HG03354 (cell line): ENCODE measurements around the gene SGIP1.

Experiments used
- ATAC-seq: cut with Tn5 transposase; IDR thresholded peaks from one replicate; pipeline ENCODE4 v1.9.1; 2021; ENCODE audit warnings: mild to moderate bottlenecking; ENCODE audit not compliant: unreplicated experiment, poor library complexity, severe bottlenecking

Gene SGIP1

GRCh38 chr1:66596191-66596590 is 62.2 kb downstream of the SGIP1 start:
- ATAC-seq, result no peak

DNA sequence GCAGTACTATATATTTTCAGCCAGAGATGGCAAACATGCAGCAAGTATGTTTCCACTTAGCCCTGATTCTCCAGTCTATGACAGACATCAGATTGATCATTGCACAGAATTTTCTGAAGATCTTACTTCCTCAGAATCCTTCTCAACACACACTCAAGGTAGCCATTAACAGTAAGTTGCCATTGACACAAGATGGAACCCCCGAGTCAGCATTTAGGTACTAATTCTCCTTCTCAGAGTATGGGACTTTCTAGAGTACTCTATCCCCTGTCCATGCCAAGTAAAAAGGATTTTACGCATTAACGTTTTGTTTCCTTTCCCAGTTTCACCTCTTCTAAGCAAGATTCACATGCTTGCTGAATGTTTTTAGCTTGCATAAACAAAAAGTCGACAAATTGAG is 63.5 kb downstream of the SGIP1 start:
- ATAC-seq, result no peak

GRCh38 chr1:66598670-66599069 is 64.7 kb downstream of the SGIP1 start:
- no peak for ATAC-seq

DNA sequence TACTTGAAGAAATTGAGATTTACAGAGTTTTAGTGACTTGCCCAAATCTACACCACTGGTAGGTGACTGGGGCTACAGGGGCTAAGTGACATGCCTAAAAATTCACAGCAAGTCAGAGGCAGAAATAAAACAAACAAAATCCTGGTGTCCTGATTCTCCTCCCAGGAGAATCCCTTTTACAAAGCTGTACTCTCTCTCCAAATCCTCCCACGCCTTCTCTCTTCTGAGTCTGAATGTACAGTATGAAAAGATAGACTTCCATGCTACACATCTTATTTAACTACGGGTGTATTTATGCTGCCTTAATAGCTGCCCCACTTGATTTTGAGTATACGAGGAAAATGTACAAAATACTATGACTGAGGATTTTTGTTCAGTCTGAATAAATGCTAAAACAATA is 65.4 kb downstream of the SGIP1 start:
- no peak for ATAC-seq

GRCh38 chr1:66599899-66600737 is 66.2 kb downstream of the SGIP1 start:
- ATAC-seq, result no peak

DNA sequence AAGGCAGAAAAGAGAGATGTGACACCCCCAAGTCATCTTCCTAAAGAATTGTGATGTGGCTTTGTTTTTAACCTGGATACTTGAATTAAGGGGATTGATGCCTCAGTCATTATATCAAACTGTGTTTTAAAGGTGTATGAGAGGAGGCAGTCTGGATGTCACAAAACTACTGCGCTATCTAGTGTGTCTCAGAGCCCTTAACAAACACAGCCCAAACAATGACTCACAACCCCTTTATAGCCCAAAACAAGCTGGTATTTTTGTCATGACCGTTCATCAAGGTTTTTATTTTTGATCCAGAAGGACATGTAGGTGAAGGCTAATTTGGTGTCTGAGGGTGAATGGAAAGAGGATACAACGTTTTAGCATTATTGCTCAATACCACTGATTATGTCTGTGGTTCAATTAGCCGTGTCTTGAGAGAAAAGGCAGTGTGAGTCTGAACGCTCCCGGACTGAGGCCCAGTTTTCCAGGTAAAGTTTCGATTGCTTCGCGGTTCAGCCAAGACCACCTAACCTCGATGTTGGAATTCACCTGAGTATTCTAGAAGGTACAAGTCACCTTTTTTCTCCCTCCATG is 71.6 kb downstream of the SGIP1 start:
- no peak for ATAC-seq

DNA sequence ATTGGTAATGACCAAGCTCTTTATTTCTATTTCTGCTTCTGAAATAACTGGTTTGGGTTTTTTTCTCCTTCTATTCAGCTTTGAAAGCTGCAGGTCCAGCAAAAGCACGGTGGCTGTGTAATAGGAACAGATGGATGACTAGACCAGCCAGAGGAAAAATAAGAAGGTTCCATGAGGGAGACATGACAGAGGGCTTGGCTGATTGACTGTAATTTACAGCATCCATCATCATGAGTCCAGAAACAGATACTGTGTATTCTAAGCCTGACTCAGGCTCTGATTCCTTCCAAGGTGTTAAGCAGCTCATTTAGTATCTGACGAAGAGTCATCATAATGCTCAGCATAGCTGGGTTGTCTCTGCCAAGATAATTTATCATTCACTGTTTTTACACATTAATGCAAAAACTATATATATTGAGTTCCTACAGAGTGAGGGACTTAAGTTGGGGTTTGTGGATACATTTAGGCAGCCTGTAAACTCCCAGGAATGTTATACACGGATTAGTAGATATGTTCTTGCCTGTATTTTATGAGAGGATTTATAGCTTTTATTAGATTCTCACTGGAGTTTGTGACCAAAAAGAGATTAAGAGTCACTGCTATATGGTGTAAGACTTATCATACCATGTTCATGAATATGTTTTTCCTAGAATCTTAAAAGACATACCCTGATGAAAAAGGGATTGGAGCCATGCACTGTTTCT is 72.6 kb downstream of the SGIP1 start:
- ATAC-seq, result no peak

- no peak for ATAC-seq
Observed at GRCh38 chr1:66607458-66607857, 73.5 kb downstream of the SGIP1 start.

- no peak for ATAC-seq
Observed at GRCh38 chr1:66613187-66613586, 79.2 kb downstream of the SGIP1 start.

- ATAC-seq, result no peak
Observed at GRCh38 chr1:66617362-66618184, 83.6 kb downstream of the SGIP1 start.

GRCh38 chr1:66618390-66618789 is 84.4 kb downstream of the SGIP1 start:
- no peak for ATAC-seq

- no peak for ATAC-seq
Observed at GRCh38 chr1:66623812-66624211, 89.9 kb downstream of the SGIP1 start.

- no peak for ATAC-seq
Observed at GRCh38 chr1:66624412-66625060, 90.6 kb downstream of the SGIP1 start.

DNA sequence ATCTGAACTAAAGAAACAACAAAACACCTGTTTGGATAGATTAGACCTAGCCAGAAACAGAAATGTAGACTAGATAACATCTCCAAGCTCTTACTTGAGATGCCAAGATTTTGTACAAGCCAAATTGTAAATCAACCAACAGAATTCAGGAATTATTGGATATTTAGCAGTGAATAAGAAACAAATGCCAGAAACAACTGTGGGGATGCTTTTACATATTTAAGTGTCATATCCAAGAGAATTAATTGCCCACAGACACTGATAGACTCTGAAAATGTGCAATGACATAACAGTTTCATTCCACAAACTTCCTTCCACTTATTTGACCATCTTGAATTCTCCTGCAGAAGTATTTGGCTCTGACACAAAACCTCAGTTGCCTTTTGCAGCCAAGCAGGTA is 92.3 kb downstream of the SGIP1 start:
- ATAC-seq, result no peak

DNA sequence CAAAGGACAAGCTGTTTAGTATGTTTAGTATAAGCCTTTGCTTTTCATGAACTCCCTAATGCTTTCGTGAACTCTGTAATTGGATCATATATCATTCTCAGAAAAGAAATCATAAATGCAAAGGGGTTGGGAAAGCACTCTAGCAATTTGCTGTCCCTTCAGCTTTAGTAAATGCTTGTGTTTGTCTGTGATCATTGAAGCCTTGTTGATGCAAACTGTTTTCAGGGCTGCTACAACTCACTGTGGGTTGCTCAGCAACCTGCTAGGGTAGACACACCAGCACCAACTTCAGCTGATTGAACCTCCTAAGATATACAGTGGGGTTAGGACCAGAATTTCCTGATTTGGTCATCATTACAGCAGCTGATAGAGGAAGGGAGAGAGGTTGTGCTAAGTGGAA is 95.0 kb downstream of the SGIP1 start:
- no peak for ATAC-seq

DNA sequence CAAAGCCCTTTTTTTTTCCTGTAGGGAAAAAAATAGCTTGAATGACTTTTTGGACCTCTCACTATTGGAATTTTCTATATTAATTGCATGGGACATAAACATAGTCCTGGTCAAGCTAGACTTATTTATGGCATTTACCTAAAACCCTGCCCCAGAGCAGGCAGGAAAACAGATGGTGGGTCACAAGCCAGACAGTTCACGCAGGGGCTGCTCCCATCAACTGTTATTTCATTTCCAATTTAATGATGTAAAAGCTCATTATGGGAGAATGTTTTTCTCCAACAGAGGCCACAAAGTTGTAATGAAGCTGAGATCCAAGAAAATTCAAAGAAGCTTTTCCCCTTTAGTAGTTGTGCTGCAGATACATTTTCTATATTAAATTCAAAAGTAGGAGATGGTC is 99.2 kb downstream of the SGIP1 start:
- ATAC-seq, result no peak

DNA sequence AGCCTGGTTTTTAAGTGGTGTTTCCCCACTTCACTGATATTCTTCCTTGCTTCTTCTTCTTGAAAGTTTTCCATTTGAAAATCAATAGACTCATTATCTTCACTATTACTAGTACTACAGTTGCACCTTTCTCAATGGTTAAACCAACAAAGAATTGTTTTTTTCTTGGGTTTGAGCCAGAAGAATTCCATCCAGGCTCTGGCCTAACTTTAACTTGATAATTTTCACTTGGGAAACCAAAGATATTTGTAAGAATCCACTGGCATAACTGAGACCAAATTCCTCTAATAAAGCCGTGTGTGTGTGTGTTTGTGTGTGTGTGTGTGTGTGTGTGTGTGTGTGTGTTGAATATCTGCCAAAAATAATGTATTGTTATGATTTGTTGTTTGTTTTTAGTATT is 103.2 kb downstream of the SGIP1 start:
- no peak for ATAC-seq

DNA sequence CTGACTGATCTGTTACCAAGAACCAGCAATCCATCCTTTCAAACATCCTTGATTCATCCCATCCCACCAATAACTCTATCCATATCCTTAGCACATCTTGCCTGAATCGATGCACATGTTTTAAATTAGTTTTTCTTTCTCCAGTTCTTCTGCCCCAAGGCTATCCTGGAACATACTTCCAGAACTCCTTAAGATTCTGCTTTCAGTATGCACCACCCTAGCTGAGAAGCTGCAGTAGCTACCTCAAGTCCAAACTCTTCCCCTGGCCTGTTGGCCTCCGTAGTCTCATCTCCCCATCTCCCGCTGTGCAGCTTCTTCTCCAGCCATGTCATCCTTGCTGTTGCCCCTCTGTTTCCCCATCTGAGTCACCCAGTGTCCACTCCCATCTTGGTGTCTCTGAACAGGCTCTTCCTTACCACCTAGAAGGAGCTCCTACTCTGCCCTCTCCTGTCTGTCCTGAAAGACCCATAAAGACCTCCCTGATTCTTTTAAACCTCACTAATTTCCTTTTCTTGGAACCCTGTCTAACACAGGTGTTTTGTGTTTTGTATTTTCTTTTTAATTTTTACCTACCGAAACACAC is 108.0 kb downstream of the SGIP1 start:
- no peak for ATAC-seq

DNA sequence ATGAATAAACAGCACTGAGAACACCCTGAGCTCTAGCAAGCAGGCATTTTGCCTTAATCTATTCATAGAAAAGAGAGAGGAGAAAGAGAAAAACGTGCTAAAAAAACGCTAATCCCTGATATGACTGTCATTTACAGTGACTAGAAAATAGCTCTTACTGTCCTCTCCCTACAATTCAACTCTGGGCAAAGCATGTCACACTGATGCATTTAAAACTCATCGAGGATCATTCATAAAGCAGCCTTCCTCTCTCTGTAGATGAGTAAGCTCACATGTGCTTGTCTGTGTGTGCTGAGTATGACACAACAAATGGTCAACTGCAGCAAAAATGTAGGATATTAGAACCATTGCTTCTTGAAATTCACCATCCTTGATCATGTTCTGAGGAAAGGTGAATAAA is 109.0 kb downstream of the SGIP1 start:
- no peak for ATAC-seq
